ENCODE data around the gene KIF23.

- TF ChIP-seq CTCF (IDR thresholded peaks at IDR 0.05): no peak
- no peak for TF ChIP-seq POLR2A (IDR thresholded peaks at IDR 0.05)
These were observed 6.3 kb upstream of the KIF23 start for GRCh38 chr15:69407719-69408400.
